K562 (cell line): Measurements from ENCODE around the gene SDE2. TPM values are rescaled to one million over a fixed set of nuclear protein-coding genes. Genes with fewer than 3 reads are reported as not detected.

Source experiments
- AFF1 ChIP-seq, 2 experiments: fragments of 450-650 bp; IDR thresholded peaks; 2 replicates each; pipeline ENCODE4 v1.6.1; 2018; ENCODE audit warnings: mild to moderate bottlenecking in 2 of 2, low read depth in 1 of 2; ENCODE audit not compliant: partially characterized antibody in 2 of 2
- ATF4 ChIP-seq: fragments of 450-650 bp; formaldehyde crosslinking; IDR thresholded peaks from 2 replicates; pipeline ENCODE4 v1.4.0; 2022; ENCODE audit warnings: mild to moderate bottlenecking, moderate library complexity
- BCL6 ChIP-seq: fragments of 250-450 bp; sonication (Bioruptor Pico); IDR thresholded peaks from 2 replicates; pipeline ENCODE4 v1.4.0; 2020
- CGGBP1 ChIP-seq: fragments of 250-450 bp; sonication (Bioruptor Pico); IDR thresholded peaks from 2 replicates; pipeline ENCODE4 v1.9.0; 2021; ENCODE audit warnings: mild to moderate bottlenecking
- EHMT2 ChIP-seq: fragments of 450-650 bp; IDR thresholded peaks from 2 replicates; pipeline ENCODE4 v1.6.1; 2018; ENCODE audit warnings: antibody characterized with exemption
- ETS1 ChIP-seq: conservative IDR thresholded peaks from 2 replicates; pipeline ENCODE4 v1.6.1; 2011; ENCODE audit warnings: low read depth, mild to moderate bottlenecking, low read length; ENCODE audit not compliant: control insufficient read depth
- HOMEZ ChIP-seq: fragments of 250-450 bp; sonication (Bioruptor Pico); IDR thresholded peaks from 2 replicates; pipeline ENCODE4 v1.4.0; 2020; ENCODE audit warnings: mild to moderate bottlenecking, moderate library complexity
- KAT8 ChIP-seq: fragments of 450-650 bp; IDR thresholded peaks from 2 replicates; pipeline ENCODE4 v1.6.1; 2016; ENCODE audit warnings: low read depth, mild to moderate bottlenecking
- KDM1A ChIP-seq, 2 experiments: fragments of 450-650 bp; IDR thresholded peaks; 2 replicates each; pipeline ENCODE4 v1.6.1; 2016; ENCODE audit warnings: mild to moderate bottlenecking in 2 of 2
- NEUROD1 ChIP-seq: fragments of 150-350 bp; IDR thresholded peaks from 2 replicates; pipeline ENCODE4 v1.6.1; 2014; ENCODE audit warnings: borderline replicate concordance, low read length, low read depth; ENCODE audit not compliant: partially characterized antibody
- NR1H2 ChIP-seq: sonication (generic); formaldehyde crosslinking; IDR thresholded peaks from 2 replicates; pipeline ENCODE4 v1.4.0; 2020; ENCODE audit warnings: mild to moderate bottlenecking, missing genetic modification reagents
- PHB2 ChIP-seq: fragments of 450-650 bp; IDR thresholded peaks from 2 replicates; pipeline ENCODE4 v1.6.1; 2017; ENCODE audit warnings: low read depth
- PKNOX1 ChIP-seq: fragments of 450-650 bp; IDR thresholded peaks from 2 replicates; pipeline ENCODE4 v1.6.1; 2016
- PTTG1 ChIP-seq: fragments of 450-650 bp; IDR thresholded peaks from 2 replicates; pipeline ENCODE4 v1.6.1; 2016; ENCODE audit warnings: low read depth, mild to moderate bottlenecking, missing genetic modification characterization, missing compliant biosample characterization
- SETDB1 ChIP-seq: IDR thresholded peaks from one replicate; pipeline ENCODE4 v1.6.1; 2012; ENCODE audit warnings: low read length, control low read depth, inconsistent platforms
- SRF ChIP-seq, 2 experiments: fragments of 250-450, 450-650 bp in 1 of 2; sonication (Bioruptor Pico) in 1 of 2; sonication (generic) in 1 of 2; formaldehyde crosslinking; IDR thresholded peaks; 2 replicates each; pipeline versions ENCODE4 v1.5.0 to v1.5.1; 2020 to 2022; ENCODE audit warnings: mild to moderate bottlenecking in 1 of 2, missing genetic modification reagents in 1 of 2
- TAL1 ChIP-seq: fragments of 450-650 bp; IDR thresholded peaks from 2 replicates; pipeline ENCODE4 v1.6.1; 2016; ENCODE audit warnings: mild to moderate bottlenecking
- TCF15 ChIP-seq: fragments of 250-450 bp; sonication (Bioruptor Pico); IDR thresholded peaks from 2 replicates; pipeline ENCODE4 v1.8.0; 2022; ENCODE audit warnings: moderate library complexity, mild to moderate bottlenecking, inconsistent platforms
- TCF7L2 ChIP-seq: fragments of 150-350 bp; IDR thresholded peaks from 2 replicates; pipeline ENCODE4 v1.6.1; 2016; ENCODE audit warnings: low read depth, mild to moderate bottlenecking, low read length, moderate library complexity
- XRCC3 ChIP-seq: fragments of 450-650 bp; IDR thresholded peaks from 2 replicates; pipeline ENCODE4 v1.6.1; 2017; ENCODE audit warnings: mild to moderate bottlenecking, moderate library complexity
- polyA plus RNA-seq, 8 experiments: library from polyadenylated mRNA; depleted of rRNA in 4 of 8; stranded (reverse) in 5 of 8; unstranded in 3 of 8; fragments of >200 nt; fragmentation: Nextera tagmentation in 2 of 8; fragmentation: Illumina TruSeq in 1 of 8; extraction: Ambion mirVana in 2 of 8; extraction: Trizol in 1 of 8; gene quantifications; 2 replicates each; pipeline versions ENCODE4 v1.2.1 to v1.2.3, GENCODE V29; 2011 to 2014; ENCODE audit warnings: inconsistent platforms in 1 of 8, missing spikeins in 1 of 8
- total RNA-seq, 7 experiments: library from RNA; depleted of rRNA in 6 of 7; stranded (reverse); fragments of >200 nt in 6 of 7; fragmentation: Illumina TruSeq in 2 of 7; extraction: Trizol in 2 of 7; gene quantifications; 2 replicates each; pipeline versions ENCODE4 v1.2.1 to v1.2.3, GENCODE V29; 2011 to 2021; ENCODE audit warnings: low replicate concordance in 1 of 7

The SDE2 gene
- total and polyA plus RNA-seq, 9 of the 15 experiments (the other 6 are each of a cell fraction or from before 2014, with no cell fraction given) = 14.3 to 62.3 (median 46.0) TPM

GRCh38 chr1:226009650-226010044 lies 10.5 kb upstream of the SDE2 start (continued):
- TF ChIP-seq HOMEZ (CRISPR knock-in tag) (no peak), PTTG1 (tag) (no peak), NR1H2 (0 out of 2 replicates have a peak, but pooled peaks have one; percentile 23), ETS1 (peak; percentile 56; the same call in 1 of the 2 replicates), SETDB1 (no peak), BCL6 (CRISPR knock-in tag) (no peak), TCF7L2 (no peak), SRF (CRISPR knock-in tag; IDR thresholded peaks at IDR 0.05) (no peak), PHB2 (peak; percentile 66; the same call in 1 of the 2 replicates), NEUROD1 (peak; percentile 66), TAL1 (peak; percentile 90), AFF1 (IDR thresholded peaks at IDR 0.05; ENCODE audit: low read depth in 1 of 2, partially characterized antibody in 2 of 2) (no peak), ATF4 (no peak), KDM1A (IDR thresholded peaks at IDR 0.05) (peak; percentile 86 to 88), EHMT2 (no peak), PKNOX1 (no peak), KAT8 (no peak), XRCC3 (no peak), CGGBP1 (CRISPR knock-in tag) (no peak), TCF15 (no peak)
